Effector CD4-positive, alpha-beta T cell (primary cell): ENCODE measurements around the gene ZNF629.

Source experiments
- DNase-seq: peaks from one replicate; pipeline ENCODE4 v3.0.0-alpha.2; 2020

The ZNF629 gene

DNA sequence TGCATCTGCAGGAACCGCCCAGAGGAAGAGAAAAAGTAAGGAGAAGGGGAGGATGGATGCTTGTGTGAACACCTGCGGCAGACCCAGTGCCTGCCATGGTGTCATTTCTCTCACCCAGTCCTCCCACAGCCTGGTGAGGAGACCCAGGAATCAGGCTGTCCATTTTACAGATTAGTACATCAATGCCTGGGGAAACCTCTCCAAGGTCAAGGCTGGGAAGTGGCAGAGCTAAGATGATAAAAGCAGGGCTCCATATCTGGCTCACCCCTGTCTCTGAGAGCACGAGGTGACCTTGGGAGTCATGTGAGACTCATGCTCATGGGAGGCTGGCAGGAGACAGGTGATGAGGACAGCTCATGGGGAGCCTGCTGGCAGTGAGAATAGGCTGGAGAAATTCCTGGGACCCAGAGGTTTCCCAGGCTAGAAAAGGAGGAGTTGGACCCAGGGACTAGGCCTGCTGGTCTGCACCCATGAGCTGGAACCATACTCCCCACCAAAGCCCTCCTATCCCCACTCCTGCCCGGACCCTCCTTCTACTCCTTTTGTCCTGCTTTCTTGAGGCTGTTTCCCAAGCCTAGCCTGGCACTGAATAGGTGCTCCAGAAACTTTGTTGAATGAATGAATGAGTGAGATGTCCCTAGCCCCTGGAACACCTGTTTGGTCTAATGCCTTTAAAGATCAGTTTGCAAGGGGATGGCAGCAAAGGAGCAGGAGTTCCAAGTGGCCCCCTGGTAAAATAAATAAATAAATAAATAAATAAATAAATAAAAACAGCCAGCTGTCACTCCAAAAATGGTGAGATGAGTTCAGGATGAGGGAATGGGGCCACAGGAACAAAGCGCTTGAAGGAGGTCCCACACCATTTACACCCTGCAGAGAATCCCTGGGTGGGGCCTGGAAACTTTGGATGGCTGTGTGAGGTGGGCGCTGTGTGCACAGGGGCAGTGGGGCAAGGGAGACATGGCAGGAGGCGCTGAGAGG, 1.6 kb downstream of the ZNF629 start:
- no peak for DNase-seq

GRCh38 chr16:30784215-30784614, 2.8 kb downstream of the ZNF629 start:
- no peak for DNase-seq

- no peak for DNase-seq
Measured at GRCh38 chr16:30783280-30784109, 3.5 kb downstream of the ZNF629 start.

GRCh38 chr16:30782486-30783279, 4.3 kb downstream of the ZNF629 start:
- DNase-seq, result no peak

DNA sequence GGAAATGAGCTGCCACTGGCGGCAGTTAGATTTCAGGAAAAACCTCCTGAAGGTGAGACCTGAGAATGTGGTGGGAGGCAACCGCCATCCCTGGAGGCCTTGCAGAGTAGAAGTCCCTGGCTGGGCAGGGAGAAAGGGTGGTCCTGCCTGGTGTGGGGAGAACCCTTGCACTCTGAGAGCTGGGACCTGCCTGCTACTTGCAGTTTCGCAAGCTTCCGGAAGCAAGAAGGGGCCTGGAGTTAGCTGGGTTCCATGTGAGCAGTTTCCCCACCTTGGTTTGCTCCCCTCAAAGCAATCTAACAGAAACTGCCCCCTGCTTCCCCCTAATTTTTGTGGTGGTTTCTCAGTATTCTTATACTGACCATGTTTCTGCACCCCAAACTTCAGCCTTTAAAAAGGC, 6.5 kb downstream of the ZNF629 start:
- no peak for DNase-seq

- no peak for DNase-seq
Measured at GRCh38 chr16:30780021-30780420, 7.0 kb downstream of the ZNF629 start.

DNA sequence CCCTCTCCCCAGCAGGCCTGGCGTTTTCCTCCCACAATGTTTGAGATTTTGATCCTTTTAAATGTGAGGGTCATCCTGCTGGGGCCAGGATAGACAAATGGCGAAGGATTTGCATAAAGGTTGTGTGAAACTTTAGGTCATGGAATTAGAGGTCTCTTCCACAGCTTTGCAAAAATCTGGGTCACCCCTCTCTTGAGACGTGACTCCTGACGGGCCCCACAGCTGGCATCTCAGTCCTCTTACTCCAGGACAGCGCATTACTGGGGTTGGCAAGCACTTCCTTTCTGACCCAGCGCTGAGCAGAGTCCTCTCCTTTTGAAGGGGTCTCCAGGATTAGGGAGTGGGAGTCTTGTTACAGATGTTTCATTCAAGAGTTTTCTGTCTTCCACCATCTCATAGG, 7.4 kb downstream of the ZNF629 start:
- DNase-seq, result no peak

DNA sequence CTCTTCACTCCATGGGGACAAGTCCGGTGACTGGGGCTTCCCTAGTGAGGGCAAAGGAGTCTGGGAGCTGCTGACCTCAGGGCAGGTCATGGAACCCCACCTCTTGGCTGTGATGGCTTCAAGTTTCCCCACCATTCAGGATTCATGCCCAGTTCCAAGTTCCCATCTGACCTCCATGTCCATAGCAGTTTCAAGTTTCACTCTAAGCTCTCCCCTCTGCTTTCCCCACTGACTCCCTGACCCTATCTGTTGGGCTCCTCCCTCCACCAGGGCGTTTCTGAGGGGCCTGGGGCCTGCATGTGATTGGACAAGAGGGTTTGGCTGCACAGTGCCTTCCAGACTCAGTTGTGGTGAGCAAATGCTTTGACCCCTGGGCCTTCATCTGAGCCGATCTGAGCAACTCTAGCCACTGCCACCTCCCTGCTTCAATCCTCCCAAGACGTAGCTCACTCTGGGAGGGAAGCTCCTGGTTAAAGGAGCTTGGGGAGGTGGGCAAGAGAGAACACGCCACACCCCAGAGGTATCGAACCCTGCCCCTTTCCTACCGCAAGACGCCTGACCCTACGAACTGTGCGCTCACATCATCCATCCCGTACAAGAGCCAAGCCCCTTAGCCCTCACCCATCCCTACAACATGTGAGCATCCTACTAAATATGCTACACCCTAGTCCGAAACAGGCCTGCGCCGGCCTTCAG, 8.3 kb downstream of the ZNF629 start:
- DNase-seq, result no peak

GRCh38 chr16:30777591-30778297, 9.3 kb downstream of the ZNF629 start:
- no peak for DNase-seq

- peak; percentile 28 for DNase-seq
Measured at GRCh38 chr16:30775392-30776188, 11.4 kb downstream of the ZNF629 start.

GRCh38 chr16:30775131-30775391, 11.9 kb downstream of the ZNF629 start:
- DNase-seq, result no peak

- DNase-seq, result no peak
Measured at GRCh38 chr16:30774367-30775130, 12.5 kb downstream of the ZNF629 start.

- no peak for DNase-seq
Measured at GRCh38 chr16:30773826-30774225, 13.2 kb downstream of the ZNF629 start.

- no peak for DNase-seq
Measured at GRCh38 chr16:30771726-30772125, 15.3 kb downstream of the ZNF629 start.

- DNase-seq, result no peak
Measured at GRCh38 chr16:30769379-30770089, 17.5 kb downstream of the ZNF629 start.

DNA sequence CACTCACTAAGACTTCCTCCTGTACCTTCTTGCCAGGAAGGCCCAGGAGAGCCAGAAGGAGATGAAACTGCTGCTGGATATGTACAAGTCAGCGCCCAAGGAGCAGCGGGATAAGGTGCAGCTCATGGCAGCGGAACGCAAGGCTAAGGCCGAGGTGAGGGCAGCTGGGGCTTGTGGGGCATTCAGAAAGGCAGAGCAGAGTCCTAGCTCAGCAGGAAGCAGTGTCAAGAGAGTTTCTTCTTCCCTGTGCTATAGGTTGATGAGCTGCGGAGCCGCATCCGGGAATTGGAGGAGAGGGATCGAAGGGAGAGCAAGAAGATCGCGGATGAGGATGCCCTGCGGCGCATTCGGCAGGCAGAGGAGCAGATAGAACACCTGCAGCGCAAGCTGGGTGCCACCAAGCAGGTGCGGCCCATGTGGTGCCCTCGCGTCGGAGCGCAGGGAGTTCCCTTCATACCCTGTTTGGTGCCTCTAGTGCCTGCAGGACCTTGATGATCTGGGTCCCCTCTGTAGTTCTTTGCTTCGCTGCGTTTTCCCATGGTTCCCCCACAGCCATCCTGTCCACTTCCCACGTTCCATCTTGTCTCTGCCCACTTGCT, 18.3 kb downstream of the ZNF629 start:
- DNase-seq, result no peak

- DNase-seq, result no peak
Measured at GRCh38 chr16:30767767-30768465, 19.1 kb downstream of the ZNF629 start.

- no peak for DNase-seq
Measured at GRCh38 chr16:30766933-30767284, 20.1 kb downstream of the ZNF629 start.
